AG10803 (cell line): ENCODE measurements around the gene RHEB.

Source experiments
- DNase-seq: peaks from one replicate; pipeline ENCODE4 v3.0.0; 2010; ENCODE audit warnings: low read depth
- H3K4me3 ChIP-seq: 2 replicates; pipeline ENCODE4 v1.5.1; 2011; ENCODE audit warnings: mild to moderate bottlenecking, low read length, control low read depth
- TF ChIP-seq, protein P1 (sequence below): conservative IDR thresholded peaks from 2 replicates; pipeline ENCODE4 v1.5.1; 2011; ENCODE audit warnings: mild to moderate bottlenecking, low read length, control low read depth, inconsistent platforms

Gene RHEB

GRCh38 chr7:151498495-151498894 lies 21.2 kb downstream of the RHEB start:
- H3K4me3 ChIP-seq, result no peak overlapping the region

DNA sequence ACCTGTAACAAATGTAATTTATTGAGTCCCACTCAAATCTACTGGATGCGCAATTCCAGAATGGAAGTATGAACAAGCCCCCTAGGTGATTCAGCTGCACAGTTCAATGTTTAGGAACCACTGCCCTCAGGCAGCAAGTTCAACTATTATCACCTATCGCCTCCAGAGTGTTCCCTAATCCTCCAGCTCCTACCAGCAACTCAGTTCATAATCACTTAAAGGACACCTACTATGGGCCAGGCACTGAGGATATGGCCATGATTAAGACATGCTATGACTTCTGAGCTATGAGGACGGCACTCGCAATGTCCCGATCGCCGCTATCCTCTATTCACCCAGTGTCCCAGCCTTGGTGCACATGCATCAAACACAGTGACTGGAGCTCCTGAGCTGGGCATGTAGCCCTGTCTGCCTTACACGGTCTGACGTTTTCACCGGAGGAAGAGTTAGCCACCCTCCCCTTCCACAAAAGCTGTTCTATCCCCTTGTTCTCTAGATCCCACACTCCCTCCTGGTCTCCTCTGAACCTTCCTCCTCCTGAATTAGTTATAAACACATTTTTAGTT lies 22.3 kb downstream of the RHEB start:
- no peak overlapping the region for H3K4me3 ChIP-seq
- no peak for DNase-seq
- TF ChIP-seq, protein P1, sequence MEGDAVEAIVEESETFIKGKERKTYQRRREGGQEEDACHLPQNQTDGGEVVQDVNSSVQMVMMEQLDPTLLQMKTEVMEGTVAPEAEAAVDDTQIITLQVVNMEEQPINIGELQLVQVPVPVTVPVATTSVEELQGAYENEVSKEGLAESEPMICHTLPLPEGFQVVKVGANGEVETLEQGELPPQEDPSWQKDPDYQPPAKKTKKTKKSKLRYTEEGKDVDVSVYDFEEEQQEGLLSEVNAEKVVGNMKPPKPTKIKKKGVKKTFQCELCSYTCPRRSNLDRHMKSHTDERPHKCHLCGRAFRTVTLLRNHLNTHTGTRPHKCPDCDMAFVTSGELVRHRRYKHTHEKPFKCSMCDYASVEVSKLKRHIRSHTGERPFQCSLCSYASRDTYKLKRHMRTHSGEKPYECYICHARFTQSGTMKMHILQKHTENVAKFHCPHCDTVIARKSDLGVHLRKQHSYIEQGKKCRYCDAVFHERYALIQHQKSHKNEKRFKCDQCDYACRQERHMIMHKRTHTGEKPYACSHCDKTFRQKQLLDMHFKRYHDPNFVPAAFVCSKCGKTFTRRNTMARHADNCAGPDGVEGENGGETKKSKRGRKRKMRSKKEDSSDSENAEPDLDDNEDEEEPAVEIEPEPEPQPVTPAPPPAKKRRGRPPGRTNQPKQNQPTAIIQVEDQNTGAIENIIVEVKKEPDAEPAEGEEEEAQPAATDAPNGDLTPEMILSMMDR, result no peak

More at GRCh38 chr7:151498495-151498894, 21.2 kb downstream of the RHEB start:
- DNase-seq, result no peak
- TF ChIP-seq, protein P1, result no peak

- H3K4me3 ChIP-seq, result no peak overlapping the region
- TF ChIP-seq, protein P1, result no peak
Observed at GRCh38 chr7:151495360-151495759, 24.3 kb downstream of the RHEB start.

DNA sequence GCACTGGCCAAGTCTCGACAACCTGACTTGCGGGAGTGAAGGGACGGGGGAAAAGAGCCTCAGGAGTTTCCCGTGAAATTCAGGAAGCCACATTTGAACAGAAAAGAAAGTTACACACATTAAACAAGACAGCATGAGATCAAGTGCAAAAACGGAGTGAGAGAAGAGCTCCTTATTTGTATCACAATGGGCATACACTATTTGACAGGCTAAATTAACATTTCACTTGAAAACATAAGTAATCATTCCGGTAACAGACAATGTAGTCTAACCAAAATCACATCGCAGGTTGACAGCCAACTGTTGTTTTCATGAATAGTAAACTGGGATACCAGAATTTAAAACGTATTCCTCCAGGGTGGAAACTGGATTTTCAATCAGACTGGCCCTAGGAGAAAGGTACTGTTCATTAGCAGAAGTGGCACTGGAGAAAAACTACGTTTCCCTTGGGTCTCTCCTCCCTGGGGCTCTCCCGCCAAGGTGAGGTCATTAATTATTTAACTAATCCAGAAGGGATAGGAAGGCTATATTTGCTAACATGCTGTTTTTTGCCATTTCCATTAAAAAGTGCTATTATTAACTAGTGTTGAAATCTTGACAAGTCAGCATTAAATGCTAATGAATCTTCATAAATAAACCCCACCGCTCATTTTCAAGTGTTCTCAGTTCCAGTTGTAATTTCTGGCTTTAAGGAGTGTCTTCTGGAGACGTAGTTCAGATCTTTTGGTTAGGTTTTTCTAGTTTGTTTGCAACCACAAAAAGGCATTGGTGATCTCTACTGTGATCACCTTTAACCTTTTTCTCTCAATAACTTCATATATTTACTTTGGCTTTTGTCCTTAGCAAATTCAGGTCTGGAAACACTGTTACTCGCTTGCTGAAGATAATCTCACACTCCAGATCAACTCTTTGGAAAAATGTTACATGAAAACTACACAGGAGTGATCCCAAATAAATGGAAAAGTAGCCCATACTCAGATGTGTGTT lies 25.1 kb downstream of the RHEB start:
- TF ChIP-seq, protein P1, result no peak
- H3K4me3 ChIP-seq, result no peak overlapping the region
- no peak for DNase-seq

More at GRCh38 chr7:151495360-151495759, 24.3 kb downstream of the RHEB start:
- DNase-seq, result no peak

DNA sequence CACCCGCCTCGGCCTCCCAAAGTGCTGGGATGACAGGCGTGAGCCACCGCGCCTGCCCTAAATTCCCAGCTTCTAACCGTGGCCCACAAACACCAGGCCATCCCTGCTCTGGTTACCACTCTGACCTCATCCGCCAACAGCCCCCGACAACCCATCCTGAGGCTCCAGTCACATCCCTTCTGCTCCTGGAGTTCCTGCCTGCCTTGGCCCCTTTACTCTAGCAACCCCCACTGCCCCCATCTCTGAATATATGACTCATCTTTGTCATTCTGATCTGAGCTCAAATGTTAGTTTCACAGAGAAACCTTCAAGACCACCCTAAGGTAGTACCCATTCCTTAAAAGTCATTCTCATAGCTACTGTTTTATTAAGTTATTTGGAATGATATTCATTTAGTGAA lies 26.6 kb downstream of the RHEB start:
- TF ChIP-seq, protein P1, result no peak
- no peak overlapping the region for H3K4me3 ChIP-seq
- no peak for DNase-seq

- DNase-seq, result peak; percentile 95
- TF ChIP-seq, protein P1, result no peak
- H3K4me3 ChIP-seq, result no peak overlapping the region
Observed at GRCh38 chr7:151491859-151492258, 27.8 kb downstream of the RHEB start.
